Hepatocyte (in vitro differentiated cells): ENCODE measurements around the gene SNX18. TPM values are rescaled to one million over a fixed set of nuclear protein-coding genes. Genes with fewer than 3 reads are reported as not detected.

ENCODE experiments used
- DNase-seq: peaks from one replicate; pipeline ENCODE4 v3.0.0-alpha.2; 2016; ENCODE audit warnings: low spot score
- H2AFZ ChIP-seq: fragments of 200-600 bp; sonication (generic); 2 replicates; pipeline ENCODE4 v1.6.0; 2016; ENCODE audit warnings: antibody characterized with exemption, mild to moderate bottlenecking
- H3K27ac ChIP-seq: fragments of 200-600 bp; sonication (generic); 2 replicates; pipeline ENCODE4 v1.5.1; 2016; ENCODE audit warnings: mild to moderate bottlenecking
- H3K27me3 ChIP-seq: fragments of 200-600 bp; sonication (generic); 2 replicates; pipeline ENCODE4 v1.6.1; 2016
- H3K36me3 ChIP-seq: fragments of 200-600 bp; sonication (generic); replicated peaks from 2 replicates; pipeline ENCODE4 v1.5.1; 2016; ENCODE audit warnings: low read depth; ENCODE audit not compliant: insufficient read depth
- H3K4me1 ChIP-seq: fragments of 200-600 bp; sonication (generic); 2 replicates; pipeline ENCODE4 v1.5.1; 2016; ENCODE audit warnings: mild to moderate bottlenecking, moderate library complexity; ENCODE audit not compliant: insufficient read depth
- H3K4me2 ChIP-seq: fragments of 200-600 bp; sonication (generic); 2 replicates; pipeline ENCODE4 v1.6.0; 2016
- H3K4me3 ChIP-seq: fragments of 200-600 bp; sonication (generic); 2 replicates; pipeline ENCODE4 v1.5.1; 2016; ENCODE audit warnings: mild to moderate bottlenecking
- H3K79me2 ChIP-seq: fragments of 200-600 bp; sonication (generic); 2 replicates; pipeline ENCODE4 v1.6.0; 2017; ENCODE audit warnings: mild to moderate bottlenecking
- H3K9me2 ChIP-seq: fragments of 200-600 bp; sonication (generic); replicated peaks from 2 replicates; pipeline ENCODE4 v1.6.0; 2017; ENCODE audit warnings: mild to moderate bottlenecking; ENCODE audit not compliant: insufficient read depth
- H3K9me3 ChIP-seq: fragments of 200-600 bp; sonication (generic); 2 replicates; pipeline ENCODE4 v1.5.1; 2016; ENCODE audit warnings: low read depth, mild to moderate bottlenecking
- H4K20me1 ChIP-seq: fragments of 200-600 bp; sonication (generic); 2 replicates; pipeline ENCODE4 v1.6.0; 2016; ENCODE audit warnings: mild to moderate bottlenecking; ENCODE audit not compliant: insufficient read depth, poor library complexity, severe bottlenecking
- EZH2 ChIP-seq: fragments of 200-600 bp; sonication (generic); IDR thresholded peaks from 2 replicates; pipeline ENCODE4 v1.6.1; 2016; ENCODE audit warnings: antibody characterized with exemption, mild to moderate bottlenecking, borderline replicate concordance
- EZH2phosphoT487 ChIP-seq: fragments of 200-600 bp; sonication (generic); IDR thresholded peaks from one replicate; pipeline ENCODE4 v1.6.1; 2018; ENCODE audit warnings: antibody characterized with exemption, mild to moderate bottlenecking, low read depth, moderate library complexity; ENCODE audit not compliant: unreplicated experiment, severe bottlenecking
- WGBS: methylation state at CpG from one replicate; pipeline ENCODE4 v1.1.6; 2016; ENCODE audit warnings: low lambda C conversion rate; ENCODE audit errors: missing lambda C conversion rate; 5-methylcytosine and 5-hydroxymethylcytosine counted together
- polyA plus RNA-seq: library from polyadenylated mRNA; unstranded; fragments of >200 nt; fragmentation: Nextera tagmentation; extraction: Ambion mirVana; gene quantifications from 2 replicates; pipeline ENCODE4 v1.2.1, GENCODE V29; 2016
- total RNA-seq: library from RNA; depleted of rRNA; stranded (reverse); fragments of >200 nt; gene quantifications from 2 replicates; pipeline ENCODE4 v1.2.3, GENCODE V29; 2014
- TF ChIP-seq, protein P1 (sequence below): fragments of 200-600 bp; sonication (generic); IDR thresholded peaks from 2 replicates; pipeline ENCODE4 v1.5.1; 2016; ENCODE audit warnings: antibody characterized with exemption, mild to moderate bottlenecking; ENCODE audit not compliant: poor library complexity

Gene SNX18
- total and polyA plus RNA-seq, 2 experiments from 2014 or later = 6.5 to 33.0 TPM

DNA sequence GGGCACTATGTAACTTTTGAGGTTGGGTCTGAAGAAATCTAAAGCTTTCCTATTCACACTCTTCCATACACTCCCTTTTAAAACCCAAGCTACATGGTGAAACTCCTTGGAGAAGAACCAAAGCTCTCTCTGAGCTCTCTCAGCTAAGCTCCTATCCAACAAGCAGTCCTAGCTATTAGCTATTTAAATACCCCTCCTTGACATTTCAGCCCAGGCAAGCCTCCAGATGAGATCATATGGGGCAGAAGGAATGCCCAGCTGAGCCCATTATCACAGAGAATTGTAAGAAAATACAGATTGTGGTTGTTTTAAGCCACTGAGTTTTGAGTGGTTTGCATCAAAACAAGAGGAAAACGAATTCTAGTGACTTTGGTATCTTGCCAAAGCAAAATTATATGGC is 46.9 kb upstream of the SNX18 start:
- no peak overlapping the region for H3K4me3 ChIP-seq
- H3K27ac ChIP-seq = no peak overlapping the region
- no peaks in the 10 kb centered on the region for H3K9me2 ChIP-seq
- DNase-seq = no peak
- H2AFZ ChIP-seq = no peak overlapping the region
- peaks cover 9% of the 10 kb centered on the region for H3K4me1 ChIP-seq
- TF ChIP-seq EZH2 = no peak
- no peak for TF ChIP-seq EZH2phosphoT487
- TF ChIP-seq, protein P1, sequence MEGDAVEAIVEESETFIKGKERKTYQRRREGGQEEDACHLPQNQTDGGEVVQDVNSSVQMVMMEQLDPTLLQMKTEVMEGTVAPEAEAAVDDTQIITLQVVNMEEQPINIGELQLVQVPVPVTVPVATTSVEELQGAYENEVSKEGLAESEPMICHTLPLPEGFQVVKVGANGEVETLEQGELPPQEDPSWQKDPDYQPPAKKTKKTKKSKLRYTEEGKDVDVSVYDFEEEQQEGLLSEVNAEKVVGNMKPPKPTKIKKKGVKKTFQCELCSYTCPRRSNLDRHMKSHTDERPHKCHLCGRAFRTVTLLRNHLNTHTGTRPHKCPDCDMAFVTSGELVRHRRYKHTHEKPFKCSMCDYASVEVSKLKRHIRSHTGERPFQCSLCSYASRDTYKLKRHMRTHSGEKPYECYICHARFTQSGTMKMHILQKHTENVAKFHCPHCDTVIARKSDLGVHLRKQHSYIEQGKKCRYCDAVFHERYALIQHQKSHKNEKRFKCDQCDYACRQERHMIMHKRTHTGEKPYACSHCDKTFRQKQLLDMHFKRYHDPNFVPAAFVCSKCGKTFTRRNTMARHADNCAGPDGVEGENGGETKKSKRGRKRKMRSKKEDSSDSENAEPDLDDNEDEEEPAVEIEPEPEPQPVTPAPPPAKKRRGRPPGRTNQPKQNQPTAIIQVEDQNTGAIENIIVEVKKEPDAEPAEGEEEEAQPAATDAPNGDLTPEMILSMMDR = no peak
- no peak overlapping the region for H3K4me2 ChIP-seq
- H3K79me2 ChIP-seq = no peaks in the 10 kb centered on the region
- H3K36me3 ChIP-seq = no peaks in the 10 kb centered on the region
- 74% methylated on average over 1 of the region's 1 CpG for WGBS
- no peaks in the 10 kb centered on the region for H3K9me3 ChIP-seq
- no peaks in the 10 kb centered on the region for H4K20me1 ChIP-seq
- no peaks in the 10 kb centered on the region for H3K27me3 ChIP-seq

DNA sequence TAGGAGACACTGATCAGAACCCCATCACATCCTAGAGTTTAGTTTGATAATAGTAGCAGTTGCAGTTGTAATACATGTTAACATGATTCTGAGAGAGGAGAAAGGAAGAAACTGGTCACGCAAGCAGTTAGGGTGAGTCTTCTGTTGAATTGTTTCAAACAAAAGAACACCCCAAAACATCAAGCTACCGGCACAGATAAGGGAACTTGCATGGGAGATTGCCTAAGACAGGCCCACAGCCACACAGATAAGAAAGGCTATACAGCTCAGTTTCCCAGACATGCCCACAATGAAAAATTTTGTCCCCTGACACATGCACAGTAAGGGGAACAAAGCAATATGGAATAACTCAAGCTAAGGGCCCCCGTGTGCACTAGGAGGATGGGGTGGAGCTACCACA is 46.2 kb upstream of the SNX18 start:
- Histone ChIP-seq H3K9me2 (no peaks in the 10 kb centered on the region), H3K4me2 (no peak overlapping the region), H4K20me1 (no peaks in the 10 kb centered on the region), H2AFZ (no peak overlapping the region), H3K36me3 (no peaks in the 10 kb centered on the region), H3K27ac (no peak overlapping the region), H3K4me1 (peaks cover 9% of the 10 kb centered on the region), H3K9me3 (no peaks in the 10 kb centered on the region), H3K4me3 (no peak overlapping the region), H3K79me2 (no peaks in the 10 kb centered on the region), H3K27me3 (no peaks in the 10 kb centered on the region)
- DNase-seq = no peak
- 57% methylated on average over 3 of the region's 3 CpGs for WGBS
- TF ChIP-seq, protein P1 = no peak
- TF ChIP-seq EZH2phosphoT487 (no peak), EZH2 (no peak)

DNA sequence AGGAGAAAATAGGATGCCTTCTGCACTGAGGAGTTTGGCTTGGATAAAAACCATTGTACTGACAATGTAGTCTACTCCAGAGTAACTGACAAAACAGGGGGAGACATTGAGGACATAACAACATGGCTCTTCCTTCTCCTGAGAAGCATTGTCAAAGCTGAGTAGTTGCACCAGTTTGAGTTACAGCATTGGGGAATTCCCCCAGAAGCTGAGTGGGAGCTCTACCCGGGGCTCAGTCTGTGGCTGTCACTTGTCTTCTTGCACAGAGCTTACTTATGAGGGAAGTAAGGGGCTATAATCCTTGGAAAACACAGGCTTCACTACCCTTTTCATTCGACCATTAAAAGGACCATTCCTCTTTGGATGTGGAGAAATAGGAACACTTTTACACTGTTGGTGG is 40.9 kb upstream of the SNX18 start:
- no peaks in the 10 kb centered on the region for H3K9me2 ChIP-seq
- WGBS = 88% methylated on average over 2 of the region's 2 CpGs
- no peak overlapping the region for H3K27ac ChIP-seq
- no peak for DNase-seq
- H3K27me3 ChIP-seq = no peaks in the 10 kb centered on the region
- no peaks in the 10 kb centered on the region for H3K4me1 ChIP-seq
- H4K20me1 ChIP-seq = no peaks in the 10 kb centered on the region
- H3K4me2 ChIP-seq = no peak overlapping the region
- H3K36me3 ChIP-seq = no peaks in the 10 kb centered on the region
- TF ChIP-seq EZH2 (no peak), EZH2phosphoT487 (no peak)
- TF ChIP-seq, protein P1 = no peak
- H2AFZ ChIP-seq = no peak overlapping the region
- no peaks in the 10 kb centered on the region for H3K79me2 ChIP-seq
- no peaks in the 10 kb centered on the region for H3K9me3 ChIP-seq
- no peak overlapping the region for H3K4me3 ChIP-seq
